GM23338 (cell line): Measurements from ENCODE around the gene RBM44. TPM values are rescaled to one million over a fixed set of nuclear protein-coding genes. Genes with fewer than 3 reads are reported as not detected.

Source experiments
- ATAC-seq: fragments of 200-7000 bp; cut with Tn5 transposase; 3 replicates; pipeline ENCODE4 v1.9.1; 2020
- DNase-seq: peaks from one replicate; pipeline ENCODE4 v3.0.0-alpha.2; 2015; ENCODE audit warnings: low spot score
- H2AFZ ChIP-seq: fragments of 200-600 bp; sonication (generic); 2 replicates; pipeline ENCODE4 v1.8.0; 2016; ENCODE audit warnings: antibody characterized with exemption, mild to moderate bottlenecking, moderate library complexity
- H3F3A ChIP-seq: fragments of 200-600 bp; sonication (generic); replicated peaks from 2 replicates; pipeline ENCODE4 v1.8.0; 2017; ENCODE audit warnings: antibody characterized with exemption, mixed run types, low read depth
- H3K27ac ChIP-seq: fragments of 200-600 bp; sonication (generic); 2 replicates; pipeline ENCODE4 v1.6.1; 2016; ENCODE audit warnings: low read depth
- H3K27me3 ChIP-seq: fragments of 200-600 bp; sonication (generic); 2 replicates; pipeline ENCODE4 v1.8.0; 2016; ENCODE audit warnings: mild to moderate bottlenecking, mixed run types, moderate library complexity; ENCODE audit not compliant: insufficient read depth
- H3K36me3 ChIP-seq: fragments of 200-600 bp; sonication (generic); 2 replicates; pipeline ENCODE4 v1.8.0; 2016; ENCODE audit warnings: mild to moderate bottlenecking; ENCODE audit not compliant: insufficient read depth
- H3K4me1 ChIP-seq: fragments of 200-600 bp; sonication (generic); 2 replicates; pipeline ENCODE4 v1.8.0; 2016; ENCODE audit warnings: mild to moderate bottlenecking, moderate library complexity; ENCODE audit not compliant: insufficient read depth
- H3K4me2 ChIP-seq: fragments of 200-600 bp; sonication (generic); 2 replicates; pipeline ENCODE4 v1.7.1; 2017; ENCODE audit warnings: mixed run types
- H3K4me3 ChIP-seq: fragments of 200-600 bp; sonication (generic); 2 replicates; pipeline ENCODE4 v1.6.1; 2016; ENCODE audit warnings: mixed run types
- H3K79me2 ChIP-seq: fragments of 200-600 bp; sonication (generic); replicated peaks from 2 replicates; pipeline ENCODE4 v1.8.0; 2017; ENCODE audit warnings: mild to moderate bottlenecking; ENCODE audit not compliant: insufficient read depth
- H3K9me2 ChIP-seq: fragments of 200-600 bp; sonication (generic); 2 replicates; pipeline ENCODE4 v1.8.0; 2017; ENCODE audit not compliant: insufficient read depth
- H4K20me1 ChIP-seq: fragments of 200-600 bp; sonication (generic); replicated peaks from 2 replicates; pipeline ENCODE4 v1.8.0; 2017; ENCODE audit warnings: mild to moderate bottlenecking; ENCODE audit not compliant: insufficient read depth
- H3K27ac Mint-ChIP-seq: 2 replicates; pipeline ENCODE4 v1.8.0; 2020; ENCODE audit warnings: inconsistent platforms, mild to moderate bottlenecking, moderate library complexity, mixed read lengths
- H3K27me3 Mint-ChIP-seq: 3 replicates; pipeline ENCODE4 v1.8.0; 2022; ENCODE audit warnings: low read depth, mild to moderate bottlenecking, moderate library complexity, mixed read lengths, inconsistent platforms; ENCODE audit not compliant: insufficient read depth, poor library complexity
- H3K36me3 Mint-ChIP-seq: 3 replicates; pipeline ENCODE4 v1.8.0; 2021; ENCODE audit warnings: low read depth, mild to moderate bottlenecking, inconsistent platforms, moderate library complexity, mixed read lengths
- H3K4me1 Mint-ChIP-seq: 3 replicates; pipeline ENCODE4 v1.8.0; 2020; ENCODE audit warnings: mild to moderate bottlenecking, inconsistent platforms, mixed read lengths
- H3K4me3 Mint-ChIP-seq: 3 replicates; pipeline ENCODE4 v1.8.0; 2021; ENCODE audit warnings: moderate library complexity, mild to moderate bottlenecking, inconsistent platforms, mixed read lengths
- H3K9me3 Mint-ChIP-seq: 3 replicates; pipeline ENCODE4 v1.8.0; 2020; ENCODE audit warnings: moderate library complexity, mild to moderate bottlenecking, inconsistent platforms, mixed read lengths
- CREB1 ChIP-seq: fragments of 250-450 bp; sonication (Bioruptor Pico); IDR thresholded peaks from 2 replicates; pipeline ENCODE4 v1.5.0; 2020; ENCODE audit warnings: low read depth, mild to moderate bottlenecking, moderate library complexity
- EZH2 ChIP-seq: fragments of 200-600 bp; sonication (generic); IDR thresholded peaks from one replicate; pipeline ENCODE4 v1.8.0; 2017; ENCODE audit warnings: antibody characterized with exemption, mild to moderate bottlenecking, low read depth; ENCODE audit not compliant: unreplicated experiment
- EZH2phosphoT487 ChIP-seq: fragments of 200-600 bp; sonication (generic); IDR thresholded peaks from one replicate; pipeline ENCODE4 v1.8.1; 2018; ENCODE audit warnings: antibody characterized with exemption; ENCODE audit not compliant: unreplicated experiment
- NANOG ChIP-seq: IDR thresholded peaks from 2 replicates; pipeline ENCODE4 v1.6.1; 2016; ENCODE audit warnings: antibody characterized with exemption, borderline replicate concordance
- POLR2AphosphoS5 ChIP-seq: IDR thresholded peaks from 2 replicates; pipeline ENCODE4 v1.6.1; 2016; ENCODE audit warnings: antibody characterized with exemption, low read depth
- STAT1 ChIP-seq: IDR thresholded peaks from one replicate; pipeline ENCODE4 v1.6.1; 2016; ENCODE audit warnings: antibody characterized with exemption; ENCODE audit not compliant: unreplicated experiment
- ZNF331 ChIP-seq: fragments of 250-450 bp; sonication (Bioruptor Pico); IDR thresholded peaks from 2 replicates; pipeline ENCODE4 v1.5.0; 2020; ENCODE audit warnings: low read depth, mild to moderate bottlenecking, moderate library complexity
- polyA plus RNA-seq: library from polyadenylated mRNA; unstranded; fragments of >200 nt; fragmentation: Nextera tagmentation; extraction: Ambion mirVana; gene quantifications from 2 replicates; pipeline ENCODE4 v1.2.1, GENCODE V29; 2016
- total RNA-seq: library from RNA; depleted of rRNA; stranded (reverse); fragments of >200 nt; shearing (Covaris generic); gene quantifications from 2 replicates; pipeline ENCODE4 v1.2.3, GENCODE V29; 2014
- TF ChIP-seq, protein P1 (sequence below), 2 experiments: fragments of 200-600 bp in 1 of 2; sonication (generic) in 1 of 2; conservative IDR thresholded peaks; 2 replicates each; pipeline versions ENCODE4 v1.5.1 to v1.6.1; 2016 to 2017; ENCODE audit warnings: antibody characterized with exemption in 2 of 2, low read depth in 2 of 2, mild to moderate bottlenecking in 2 of 2, moderate library complexity in 1 of 2
- TF ChIP-seq, protein P2 (sequence below): IDR thresholded peaks from 2 replicates; pipeline ENCODE4 v1.6.1; 2016; ENCODE audit warnings: antibody characterized with exemption
- TF ChIP-seq, protein P3 (sequence below): IDR thresholded peaks from one replicate; pipeline ENCODE4 v1.6.1; 2018; ENCODE audit warnings: antibody characterized with exemption; ENCODE audit not compliant: unreplicated experiment
- TF ChIP-seq, protein P4 (sequence below): fragments of 250-450 bp; sonication (Bioruptor Pico); IDR thresholded peaks from 2 replicates; pipeline ENCODE4 v1.5.0; 2020; ENCODE audit warnings: mild to moderate bottlenecking, moderate library complexity

RBM44 gene
- total and polyA plus RNA-seq, 2 experiments from 2014 or later, result 0.29 to 0.87 TPM

DNA sequence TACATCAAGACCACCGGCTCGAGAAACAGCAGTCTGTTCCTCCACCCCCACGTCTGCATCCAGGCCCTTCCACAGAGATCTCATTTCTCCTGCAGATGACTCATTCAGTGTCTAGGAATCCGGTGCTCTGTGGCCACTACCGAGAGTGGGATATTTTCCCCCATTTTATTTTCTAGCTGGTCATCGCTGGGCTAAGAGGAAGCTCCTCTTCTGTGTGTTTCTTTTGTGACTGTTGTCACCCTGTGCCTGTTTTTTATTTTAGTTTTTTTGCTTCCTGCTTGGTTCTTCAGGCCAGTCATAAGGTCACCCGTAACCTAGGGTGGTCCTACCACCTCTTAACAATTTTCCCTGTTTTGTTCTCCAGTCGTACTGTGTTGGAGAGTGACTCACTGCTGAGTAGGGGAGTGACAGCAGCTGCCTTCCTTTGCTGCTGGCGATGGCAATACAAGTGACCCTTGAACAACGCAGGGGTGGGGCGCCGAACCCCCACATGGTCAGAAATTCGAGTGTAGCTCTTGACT is 67.6 kb downstream of the RBM44 start (continued):
- TF ChIP-seq, protein P1, sequence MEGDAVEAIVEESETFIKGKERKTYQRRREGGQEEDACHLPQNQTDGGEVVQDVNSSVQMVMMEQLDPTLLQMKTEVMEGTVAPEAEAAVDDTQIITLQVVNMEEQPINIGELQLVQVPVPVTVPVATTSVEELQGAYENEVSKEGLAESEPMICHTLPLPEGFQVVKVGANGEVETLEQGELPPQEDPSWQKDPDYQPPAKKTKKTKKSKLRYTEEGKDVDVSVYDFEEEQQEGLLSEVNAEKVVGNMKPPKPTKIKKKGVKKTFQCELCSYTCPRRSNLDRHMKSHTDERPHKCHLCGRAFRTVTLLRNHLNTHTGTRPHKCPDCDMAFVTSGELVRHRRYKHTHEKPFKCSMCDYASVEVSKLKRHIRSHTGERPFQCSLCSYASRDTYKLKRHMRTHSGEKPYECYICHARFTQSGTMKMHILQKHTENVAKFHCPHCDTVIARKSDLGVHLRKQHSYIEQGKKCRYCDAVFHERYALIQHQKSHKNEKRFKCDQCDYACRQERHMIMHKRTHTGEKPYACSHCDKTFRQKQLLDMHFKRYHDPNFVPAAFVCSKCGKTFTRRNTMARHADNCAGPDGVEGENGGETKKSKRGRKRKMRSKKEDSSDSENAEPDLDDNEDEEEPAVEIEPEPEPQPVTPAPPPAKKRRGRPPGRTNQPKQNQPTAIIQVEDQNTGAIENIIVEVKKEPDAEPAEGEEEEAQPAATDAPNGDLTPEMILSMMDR (conservative IDR thresholded peaks at IDR 0.05; ENCODE audit: low read depth in 2 of 2), result no peak
- TF ChIP-seq CREB1 (CRISPR knock-in tag) (no peak), ZNF331 (CRISPR knock-in tag) (no peak)
- TF ChIP-seq, protein P2, sequence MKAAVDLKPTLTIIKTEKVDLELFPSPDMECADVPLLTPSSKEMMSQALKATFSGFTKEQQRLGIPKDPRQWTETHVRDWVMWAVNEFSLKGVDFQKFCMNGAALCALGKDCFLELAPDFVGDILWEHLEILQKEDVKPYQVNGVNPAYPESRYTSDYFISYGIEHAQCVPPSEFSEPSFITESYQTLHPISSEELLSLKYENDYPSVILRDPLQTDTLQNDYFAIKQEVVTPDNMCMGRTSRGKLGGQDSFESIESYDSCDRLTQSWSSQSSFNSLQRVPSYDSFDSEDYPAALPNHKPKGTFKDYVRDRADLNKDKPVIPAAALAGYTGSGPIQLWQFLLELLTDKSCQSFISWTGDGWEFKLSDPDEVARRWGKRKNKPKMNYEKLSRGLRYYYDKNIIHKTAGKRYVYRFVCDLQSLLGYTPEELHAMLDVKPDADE, result no peak
- TF ChIP-seq, protein P3, sequence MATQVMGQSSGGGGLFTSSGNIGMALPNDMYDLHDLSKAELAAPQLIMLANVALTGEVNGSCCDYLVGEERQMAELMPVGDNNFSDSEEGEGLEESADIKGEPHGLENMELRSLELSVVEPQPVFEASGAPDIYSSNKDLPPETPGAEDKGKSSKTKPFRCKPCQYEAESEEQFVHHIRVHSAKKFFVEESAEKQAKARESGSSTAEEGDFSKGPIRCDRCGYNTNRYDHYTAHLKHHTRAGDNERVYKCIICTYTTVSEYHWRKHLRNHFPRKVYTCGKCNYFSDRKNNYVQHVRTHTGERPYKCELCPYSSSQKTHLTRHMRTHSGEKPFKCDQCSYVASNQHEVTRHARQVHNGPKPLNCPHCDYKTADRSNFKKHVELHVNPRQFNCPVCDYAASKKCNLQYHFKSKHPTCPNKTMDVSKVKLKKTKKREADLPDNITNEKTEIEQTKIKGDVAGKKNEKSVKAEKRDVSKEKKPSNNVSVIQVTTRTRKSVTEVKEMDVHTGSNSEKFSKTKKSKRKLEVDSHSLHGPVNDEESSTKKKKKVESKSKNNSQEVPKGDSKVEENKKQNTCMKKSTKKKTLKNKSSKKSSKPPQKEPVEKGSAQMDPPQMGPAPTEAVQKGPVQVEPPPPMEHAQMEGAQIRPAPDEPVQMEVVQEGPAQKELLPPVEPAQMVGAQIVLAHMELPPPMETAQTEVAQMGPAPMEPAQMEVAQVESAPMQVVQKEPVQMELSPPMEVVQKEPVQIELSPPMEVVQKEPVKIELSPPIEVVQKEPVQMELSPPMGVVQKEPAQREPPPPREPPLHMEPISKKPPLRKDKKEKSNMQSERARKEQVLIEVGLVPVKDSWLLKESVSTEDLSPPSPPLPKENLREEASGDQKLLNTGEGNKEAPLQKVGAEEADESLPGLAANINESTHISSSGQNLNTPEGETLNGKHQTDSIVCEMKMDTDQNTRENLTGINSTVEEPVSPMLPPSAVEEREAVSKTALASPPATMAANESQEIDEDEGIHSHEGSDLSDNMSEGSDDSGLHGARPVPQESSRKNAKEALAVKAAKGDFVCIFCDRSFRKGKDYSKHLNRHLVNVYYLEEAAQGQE, result no peak

DNA sequence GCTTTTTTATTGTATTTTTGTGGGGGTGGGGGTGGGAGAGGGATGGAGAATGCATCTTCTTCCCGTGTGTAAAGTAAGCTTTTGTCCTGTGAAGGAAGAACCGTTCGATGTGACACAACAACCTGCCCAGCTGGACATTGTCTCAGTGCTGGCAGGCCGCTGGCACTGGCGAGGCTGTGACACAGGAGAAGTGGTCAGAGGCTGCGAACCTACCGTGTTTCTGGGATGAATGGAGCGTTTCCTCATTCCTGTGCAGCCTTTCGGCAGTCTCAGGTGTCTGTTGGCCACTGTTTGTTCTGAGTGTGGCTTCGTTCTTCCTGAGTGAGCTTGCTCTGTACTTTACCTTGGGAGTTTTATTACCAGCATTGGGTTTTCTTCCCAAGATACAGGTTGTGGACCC is 68.9 kb downstream of the RBM44 start:
- H3K9me3 Mint-ChIP-seq, result no peaks in the 10 kb centered on the region; the same call in 2 of the 3 replicates
- Histone ChIP-seq H3F3A (no peaks in the 10 kb centered on the region), H4K20me1 (no peaks in the 10 kb centered on the region), H3K4me1 (no peaks in the 10 kb centered on the region), H3K27me3 (no peaks in the 10 kb centered on the region), H3K4me3 (no peak overlapping the region), H3K4me2 (no peak overlapping the region), H3K27ac (no peak overlapping the region), H2AFZ (no peak overlapping the region), H3K36me3 (no peaks in the 10 kb centered on the region), H3K9me2 (no peaks in the 10 kb centered on the region), H3K79me2 (no peaks in the 10 kb centered on the region)
- H3K27me3 Mint-ChIP-seq, result peaks cover 11% of the 10 kb centered on the region
- peaks cover 17% of the 10 kb centered on the region; the same call in 2 of the 3 replicates for H3K4me1 Mint-ChIP-seq
- DNase-seq, result no peak
- no peak overlapping the region for H3K27ac Mint-ChIP-seq
- no peaks in the 10 kb centered on the region; the same call in 2 of the 3 replicates for H3K36me3 Mint-ChIP-seq
- no peak for ATAC-seq
- no peak overlapping the region for H3K4me3 Mint-ChIP-seq
- TF ChIP-seq, protein P4, sequence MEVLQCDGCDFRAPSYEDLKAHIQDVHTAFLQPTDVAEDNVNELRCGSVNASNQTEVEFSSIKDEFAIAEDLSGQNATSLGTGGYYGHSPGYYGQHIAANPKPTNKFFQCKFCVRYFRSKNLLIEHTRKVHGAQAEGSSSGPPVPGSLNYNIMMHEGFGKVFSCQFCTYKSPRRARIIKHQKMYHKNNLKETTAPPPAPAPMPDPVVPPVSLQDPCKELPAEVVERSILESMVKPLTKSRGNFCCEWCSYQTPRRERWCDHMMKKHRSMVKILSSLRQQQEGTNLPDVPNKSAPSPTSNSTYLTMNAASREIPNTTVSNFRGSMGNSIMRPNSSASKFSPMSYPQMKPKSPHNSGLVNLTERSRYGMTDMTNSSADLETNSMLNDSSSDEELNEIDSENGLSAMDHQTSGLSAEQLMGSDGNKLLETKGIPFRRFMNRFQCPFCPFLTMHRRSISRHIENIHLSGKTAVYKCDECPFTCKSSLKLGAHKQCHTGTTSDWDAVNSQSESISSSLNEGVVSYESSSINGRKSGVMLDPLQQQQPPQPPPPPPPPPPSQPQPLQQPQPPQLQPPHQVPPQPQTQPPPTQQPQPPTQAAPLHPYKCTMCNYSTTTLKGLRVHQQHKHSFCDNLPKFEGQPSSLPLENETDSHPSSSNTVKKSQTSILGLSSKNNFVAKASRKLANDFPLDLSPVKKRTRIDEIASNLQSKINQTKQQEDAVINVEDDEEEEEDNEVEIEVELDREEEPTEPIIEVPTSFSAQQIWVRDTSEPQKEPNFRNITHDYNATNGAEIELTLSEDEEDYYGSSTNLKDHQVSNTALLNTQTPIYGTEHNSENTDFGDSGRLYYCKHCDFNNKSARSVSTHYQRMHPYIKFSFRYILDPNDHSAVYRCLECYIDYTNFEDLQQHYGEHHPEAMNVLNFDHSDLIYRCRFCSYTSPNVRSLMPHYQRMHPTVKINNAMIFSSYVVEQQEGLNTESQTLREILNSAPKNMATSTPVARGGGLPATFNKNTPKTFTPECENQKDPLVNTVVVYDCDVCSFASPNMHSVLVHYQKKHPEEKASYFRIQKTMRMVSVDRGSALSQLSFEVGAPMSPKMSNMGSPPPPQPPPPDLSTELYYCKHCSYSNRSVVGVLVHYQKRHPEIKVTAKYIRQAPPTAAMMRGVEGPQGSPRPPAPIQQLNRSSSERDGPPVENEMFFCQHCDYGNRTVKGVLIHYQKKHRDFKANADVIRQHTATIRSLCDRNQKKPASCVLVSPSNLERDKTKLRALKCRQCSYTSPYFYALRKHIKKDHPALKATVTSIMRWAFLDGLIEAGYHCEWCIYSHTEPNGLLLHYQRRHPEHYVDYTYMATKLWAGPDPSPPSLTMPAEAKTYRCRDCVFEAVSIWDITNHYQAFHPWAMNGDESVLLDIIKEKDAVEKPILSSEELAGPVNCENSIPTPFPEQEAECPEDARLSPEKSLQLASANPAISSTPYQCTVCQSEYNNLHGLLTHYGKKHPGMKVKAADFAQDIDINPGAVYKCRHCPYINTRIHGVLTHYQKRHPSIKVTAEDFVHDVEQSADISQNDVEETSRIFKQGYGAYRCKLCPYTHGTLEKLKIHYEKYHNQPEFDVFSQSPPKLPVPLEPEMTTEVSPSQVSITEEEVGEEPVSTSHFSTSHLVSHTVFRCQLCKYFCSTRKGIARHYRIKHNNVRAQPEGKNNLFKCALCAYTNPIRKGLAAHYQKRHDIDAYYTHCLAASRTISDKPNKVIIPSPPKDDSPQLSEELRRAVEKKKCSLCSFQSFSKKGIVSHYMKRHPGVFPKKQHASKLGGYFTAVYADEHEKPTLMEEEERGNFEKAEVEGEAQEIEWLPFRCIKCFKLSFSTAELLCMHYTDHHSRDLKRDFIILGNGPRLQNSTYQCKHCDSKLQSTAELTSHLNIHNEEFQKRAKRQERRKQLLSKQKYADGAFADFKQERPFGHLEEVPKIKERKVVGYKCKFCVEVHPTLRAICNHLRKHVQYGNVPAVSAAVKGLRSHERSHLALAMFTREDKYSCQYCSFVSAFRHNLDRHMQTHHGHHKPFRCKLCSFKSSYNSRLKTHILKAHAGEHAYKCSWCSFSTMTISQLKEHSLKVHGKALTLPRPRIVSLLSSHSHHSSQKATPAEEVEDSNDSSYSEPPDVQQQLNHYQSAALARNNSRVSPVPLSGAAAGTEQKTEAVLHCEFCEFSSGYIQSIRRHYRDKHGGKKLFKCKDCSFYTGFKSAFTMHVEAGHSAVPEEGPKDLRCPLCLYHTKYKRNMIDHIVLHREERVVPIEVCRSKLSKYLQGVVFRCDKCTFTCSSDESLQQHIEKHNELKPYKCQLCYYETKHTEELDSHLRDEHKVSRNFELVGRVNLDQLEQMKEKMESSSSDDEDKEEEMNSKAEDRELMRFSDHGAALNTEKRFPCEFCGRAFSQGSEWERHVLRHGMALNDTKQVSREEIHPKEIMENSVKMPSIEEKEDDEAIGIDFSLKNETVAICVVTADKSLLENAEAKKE (CRISPR knock-in tag), result no peak
- TF ChIP-seq EZH2phosphoT487 (no peak), EZH2 (no peak), NANOG (no peak), POLR2AphosphoS5 (no peak), STAT1 (no peak)
